ENCODE results near the gene ATP2A1. TPM values are rescaled to one million over a fixed set of nuclear protein-coding genes. Genes with fewer than 3 reads are reported as not detected.
A peak's percentile ranks its signal among the peaks of the same experiment; 100 is the strongest.

Gene ATP2A1
- total and polyA plus RNA-seq, 2 of the 13 experiments (the other 11 are each of a cell fraction or from before 2014, with no cell fraction given), result 3.2 to 12.5 TPM

GRCh38 chr16:28866454-28866804 is 11.9 kb upstream of the ATP2A1 start (continued):
- TF ChIP-seq ZBTB7B (CRISPR knock-in tag; IDR thresholded peaks at IDR 0.05) (no peak), ZNF468 (CRISPR knock-in tag; IDR thresholded peaks at IDR 0.05) (no peak), HNRNPUL1 (IDR thresholded peaks at IDR 0.05; ENCODE audit: low read depth, low read length) (no peak), GABPB1 (CRISPR knock-in tag; IDR thresholded peaks at IDR 0.05) (0 out of 2 replicates have a peak, but pooled peaks have one; percentile 25), ZBTB26 (CRISPR knock-in tag; IDR thresholded peaks at IDR 0.05; ENCODE audit: borderline replicate concordance) (0 out of 2 replicates have a peak, but pooled peaks have one; percentile 7), CEBPB (IDR thresholded peaks at IDR 0.05; ENCODE audit: borderline replicate concordance, low read depth, low read length) (no peak), AGO2 (optimal IDR thresholded peaks at IDR 0.05; ENCODE audit: low read depth, low read length) (peak; percentile 61), FLYWCH1 (CRISPR knock-in tag; IDR thresholded peaks at IDR 0.05) (no peak), SP5 (CRISPR knock-in tag; IDR thresholded peaks at IDR 0.05; ENCODE audit: borderline replicate concordance, low read depth) (no peak), ZZZ3 (CRISPR knock-in tag; IDR thresholded peaks at IDR 0.05; ENCODE audit: borderline replicate concordance) (no peak), ZNF567 (CRISPR knock-in tag; IDR thresholded peaks at IDR 0.05; ENCODE audit: borderline replicate concordance) (no peak), ZNF674 (CRISPR knock-in tag; IDR thresholded peaks at IDR 0.05; ENCODE audit: low read depth) (no peak), ZSCAN31 (CRISPR knock-in tag; IDR thresholded peaks at IDR 0.05; ENCODE audit: low read depth) (no peak), ZNF879 (CRISPR knock-in tag; IDR thresholded peaks at IDR 0.05) (no peak), RBM22 (optimal IDR thresholded peaks at IDR 0.05; ENCODE audit: low read length) (no peak), ZNF225 (CRISPR knock-in tag; IDR thresholded peaks at IDR 0.05) (peak; percentile 55; the same call in 1 of the 2 replicates), AGO1 (IDR thresholded peaks at IDR 0.05; ENCODE audit: low read depth, low read length, poor library complexity, severe bottlenecking) (no peak), BCL6 (CRISPR knock-in tag; IDR thresholded peaks at IDR 0.05) (no peak), FOXP1 (IDR thresholded peaks at IDR 0.05) (no peak), FOXP1 (CRISPR knock-in tag; IDR thresholded peaks at IDR 0.05) (no peak), PAWR (CRISPR knock-in tag; IDR thresholded peaks at IDR 0.05; ENCODE audit: borderline replicate concordance) (no peak), TBX2 (CRISPR knock-in tag; IDR thresholded peaks at IDR 0.05; ENCODE audit: borderline replicate concordance) (0 out of 2 replicates have a peak, but pooled peaks have one; percentile 10)
- TF ChIP-seq, protein P1, sequence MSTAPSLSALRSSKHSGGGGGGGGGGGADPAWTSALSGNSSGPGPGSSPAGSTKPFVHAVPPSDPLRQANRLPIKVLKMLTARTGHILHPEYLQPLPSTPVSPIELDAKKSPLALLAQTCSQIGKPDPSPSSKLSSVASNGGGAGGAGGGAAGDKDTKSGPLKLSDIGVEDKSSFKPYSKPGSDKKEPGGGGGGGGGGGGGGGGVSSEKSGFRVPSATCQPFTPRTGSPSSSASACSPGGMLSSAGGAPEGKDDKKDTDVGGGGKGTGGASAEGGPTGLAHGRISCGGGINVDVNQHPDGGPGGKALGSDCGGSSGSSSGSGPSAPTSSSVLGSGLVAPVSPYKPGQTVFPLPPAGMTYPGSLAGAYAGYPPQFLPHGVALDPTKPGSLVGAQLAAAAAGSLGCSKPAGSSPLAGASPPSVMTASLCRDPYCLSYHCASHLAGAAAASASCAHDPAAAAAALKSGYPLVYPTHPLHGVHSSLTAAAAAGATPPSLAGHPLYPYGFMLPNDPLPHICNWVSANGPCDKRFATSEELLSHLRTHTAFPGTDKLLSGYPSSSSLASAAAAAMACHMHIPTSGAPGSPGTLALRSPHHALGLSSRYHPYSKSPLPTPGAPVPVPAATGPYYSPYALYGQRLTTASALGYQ (CRISPR knock-in tag; IDR thresholded peaks at IDR 0.05), result no peak
- TF ChIP-seq, protein P2, sequence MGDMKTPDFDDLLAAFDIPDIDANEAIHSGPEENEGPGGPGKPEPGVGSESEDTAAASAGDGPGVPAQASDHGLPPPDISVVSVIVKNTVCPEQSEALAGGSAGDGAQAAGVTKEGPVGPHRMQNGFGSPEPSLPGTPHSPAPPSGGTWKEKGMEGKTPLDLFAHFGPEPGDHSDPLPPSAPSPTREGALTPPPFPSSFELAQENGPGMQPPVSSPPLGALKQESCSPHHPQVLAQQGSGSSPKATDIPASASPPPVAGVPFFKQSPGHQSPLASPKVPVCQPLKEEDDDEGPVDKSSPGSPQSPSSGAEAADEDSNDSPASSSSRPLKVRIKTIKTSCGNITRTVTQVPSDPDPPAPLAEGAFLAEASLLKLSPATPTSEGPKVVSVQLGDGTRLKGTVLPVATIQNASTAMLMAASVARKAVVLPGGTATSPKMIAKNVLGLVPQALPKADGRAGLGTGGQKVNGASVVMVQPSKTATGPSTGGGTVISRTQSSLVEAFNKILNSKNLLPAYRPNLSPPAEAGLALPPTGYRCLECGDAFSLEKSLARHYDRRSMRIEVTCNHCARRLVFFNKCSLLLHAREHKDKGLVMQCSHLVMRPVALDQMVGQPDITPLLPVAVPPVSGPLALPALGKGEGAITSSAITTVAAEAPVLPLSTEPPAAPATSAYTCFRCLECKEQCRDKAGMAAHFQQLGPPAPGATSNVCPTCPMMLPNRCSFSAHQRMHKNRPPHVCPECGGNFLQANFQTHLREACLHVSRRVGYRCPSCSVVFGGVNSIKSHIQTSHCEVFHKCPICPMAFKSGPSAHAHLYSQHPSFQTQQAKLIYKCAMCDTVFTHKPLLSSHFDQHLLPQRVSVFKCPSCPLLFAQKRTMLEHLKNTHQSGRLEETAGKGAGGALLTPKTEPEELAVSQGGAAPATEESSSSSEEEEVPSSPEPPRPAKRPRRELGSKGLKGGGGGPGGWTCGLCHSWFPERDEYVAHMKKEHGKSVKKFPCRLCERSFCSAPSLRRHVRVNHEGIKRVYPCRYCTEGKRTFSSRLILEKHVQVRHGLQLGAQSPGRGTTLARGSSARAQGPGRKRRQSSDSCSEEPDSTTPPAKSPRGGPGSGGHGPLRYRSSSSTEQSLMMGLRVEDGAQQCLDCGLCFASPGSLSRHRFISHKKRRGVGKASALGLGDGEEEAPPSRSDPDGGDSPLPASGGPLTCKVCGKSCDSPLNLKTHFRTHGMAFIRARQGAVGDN (CRISPR knock-in tag; IDR thresholded peaks at IDR 0.05), result peak; percentile 40

Measured in HepG2 (cell line).